Keratinocyte (primary cell): Measurements from ENCODE around the gene ZSWIM7. TPM values are rescaled to one million over a fixed set of nuclear protein-coding genes. Genes with fewer than 3 reads are reported as not detected.
A peak's percentile ranks its signal among the peaks of the same experiment; 100 is the strongest.

Source experiments
- DNase-seq: peaks from one replicate; pipeline ENCODE4 v3.0.0-alpha.2; 2011; ENCODE audit warnings: low read depth, missing footprints, low spot score
- FAIRE-seq: peaks from 2 replicates; lab custom pipeline; 2011; peaks lifted over from hg19 to GRCh38; lab: Jason Lieb, UNC
- H2AFZ ChIP-seq: 2 replicates; pipeline ENCODE4 v1.6.0; 2012; ENCODE audit warnings: low read length, control low read depth, inconsistent platforms; ENCODE audit not compliant: control insufficient read depth
- H3K27ac ChIP-seq: 2 replicates; pipeline ENCODE4 v1.5.1; 2011; ENCODE audit warnings: low read length; ENCODE audit not compliant: control insufficient read depth, insufficient read depth
- H3K27me3 ChIP-seq: 3 replicates; pipeline ENCODE4 v1.6.0; 2011; ENCODE audit warnings: low read length; ENCODE audit not compliant: control insufficient read depth, insufficient read depth; ENCODE audit errors: extremely low read depth
- H3K36me3 ChIP-seq, 2 experiments: 2 replicates in 1 of 2; 3 replicates in 1 of 2; pipeline ENCODE4 v1.5.1; 2011; ENCODE audit warnings: low read length in 2 of 2, mild to moderate bottlenecking in 1 of 2; ENCODE audit not compliant: control insufficient read depth in 2 of 2, insufficient read depth in 2 of 2; ENCODE audit errors: extremely low read depth in 1 of 2
- H3K4me1 ChIP-seq: 3 replicates; pipeline ENCODE4 v1.5.1; 2011; ENCODE audit warnings: low read length; ENCODE audit not compliant: control insufficient read depth, insufficient read depth; ENCODE audit errors: extremely low read depth
- H3K4me2 ChIP-seq: 3 replicates; pipeline ENCODE4 v1.6.0; 2011; ENCODE audit warnings: low read depth, low read length; ENCODE audit not compliant: control insufficient read depth, insufficient read depth; ENCODE audit errors: extremely low read depth
- H3K4me3 ChIP-seq, 3 experiments: fragments of 200-600 bp in 1 of 3; sonication (generic) in 1 of 3; 2 replicates in 2 of 3; 3 replicates in 1 of 3; pipeline ENCODE4 v1.5.1; 2011 to 2016; ENCODE audit warnings: low read length in 3 of 3, mild to moderate bottlenecking in 3 of 3, control low read depth in 2 of 3, inconsistent platforms in 1 of 3, low read depth in 1 of 3, mixed read lengths in 1 of 3, mixed run types in 1 of 3, moderate library complexity in 1 of 3; ENCODE audit not compliant: control insufficient read depth in 2 of 3, insufficient read depth in 2 of 3; ENCODE audit errors: extremely low read depth in 1 of 3
- H3K79me2 ChIP-seq: 2 replicates; pipeline ENCODE4 v1.6.0; 2012; ENCODE audit warnings: low read length; ENCODE audit not compliant: control insufficient read depth, insufficient read depth
- H3K9ac ChIP-seq: 3 replicates; pipeline ENCODE4 v1.6.0; 2011; ENCODE audit warnings: low read length; ENCODE audit not compliant: control insufficient read depth, insufficient read depth; ENCODE audit errors: extremely low read depth
- H3K9me1 ChIP-seq: 3 replicates; pipeline ENCODE4 v1.6.0; 2011; ENCODE audit warnings: low read length; ENCODE audit not compliant: control insufficient read depth, insufficient read depth; ENCODE audit errors: extremely low read depth
- H3K9me3 ChIP-seq: 2 replicates; pipeline ENCODE4 v1.5.1; 2012; ENCODE audit warnings: low read depth, low read length; ENCODE audit not compliant: control insufficient read depth
- H4K20me1 ChIP-seq: 3 replicates; pipeline ENCODE4 v1.6.0; 2011; ENCODE audit warnings: low read length; ENCODE audit not compliant: control insufficient read depth, insufficient read depth; ENCODE audit errors: extremely low read depth
- EZH2 ChIP-seq: IDR thresholded peaks from one replicate; pipeline ENCODE4 v1.6.1; 2012; ENCODE audit warnings: inconsistent platforms, mild to moderate bottlenecking, low read length, moderate library complexity
- dilution Hi-C: fragments of 300-500 bp; cut with MboI; formaldehyde crosslinking; loops from one replicate; pipeline ENCODE4 v1.7.0; 2020; ENCODE audit warnings: low sequenced_read_pairs; ENCODE audit not compliant: extremely low pct_ligation_motif_present
- polyA plus RNA-seq, 5 experiments: library from polyadenylated mRNA; depleted of rRNA in 3 of 5; stranded (reverse) in 3 of 5; stranded (forward) in 1 of 5; unstranded in 1 of 5; fragments of >200 nt; gene quantifications; 1 replicate in 1 of 5; 2 replicates in 3 of 5; 3 replicates in 1 of 5; pipeline versions ENCODE4 v1.2.1 to v1.2.3, GENCODE V29; 2011 to 2012; ENCODE audit warnings: missing spikeins in 2 of 5, low read depth in 1 of 5, low replicate concordance in 1 of 5
- TF ChIP-seq, protein P1 (sequence below), 3 experiments: IDR thresholded peaks in 1 of 3; conservative IDR thresholded peaks in 1 of 3; optimal IDR thresholded peaks in 1 of 3; 2 replicates in 2 of 3; 3 replicates in 1 of 3; pipeline versions ENCODE3 to v1.5.1; 2011; ENCODE audit warnings: low read length in 3 of 3, mild to moderate bottlenecking in 3 of 3, moderate library complexity in 2 of 3, control low read depth in 1 of 3, inconsistent platforms in 1 of 3; ENCODE audit not compliant: insufficient read depth in 2 of 3; ENCODE audit errors: extremely low read depth in 1 of 3

The ZSWIM7 gene
- polyA plus RNA-seq, 1 donor (not counting 4 experiments of a cell fraction or from before 2014, with no cell fraction given): 47.1 TPM

DNA sequence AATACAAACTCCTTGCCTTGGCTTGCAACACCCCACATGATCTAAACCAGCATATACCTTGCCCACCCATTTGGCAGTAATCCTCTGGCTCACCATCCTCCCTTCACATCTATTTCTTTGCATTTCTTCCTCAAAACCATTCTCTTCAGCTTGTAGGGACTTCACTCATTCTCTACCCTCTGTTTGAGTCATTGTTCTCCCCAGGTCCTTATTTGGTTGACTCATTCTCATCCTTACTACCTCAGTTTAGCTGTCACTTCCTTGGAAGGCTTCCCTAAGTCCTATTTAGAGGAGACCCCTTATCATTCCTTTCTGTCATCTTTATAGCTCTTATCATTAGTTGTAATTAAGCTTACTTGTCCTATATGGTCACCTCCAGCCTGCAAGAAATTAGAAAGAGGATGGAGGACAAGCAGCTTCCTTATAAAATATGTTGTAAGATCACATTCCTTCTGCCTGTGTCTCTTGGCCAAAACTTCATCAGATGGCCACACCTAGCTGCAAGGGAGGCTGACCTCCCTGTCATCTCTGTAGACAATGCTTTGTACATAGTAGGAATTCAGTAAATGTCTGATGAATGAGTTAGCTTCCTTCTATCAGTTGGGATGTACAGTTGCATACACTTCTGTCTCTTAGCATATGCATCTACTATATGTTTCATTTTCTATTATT lies 1.9 kb upstream of the ZSWIM7 start:
- DNase-seq (no peak), FAIRE-seq (no peak)
- H4K20me1 ChIP-seq: peaks cover 9% of the 10 kb centered on the region
- no peaks in the 10 kb centered on the region for H3K9me3 ChIP-seq
- peaks cover 29 to 38% of the 10 kb centered on the region in 2 experiments for H3K36me3 ChIP-seq
- H2AFZ ChIP-seq: no peak overlapping the region
- H3K9me1 ChIP-seq: no peaks in the 10 kb centered on the region
- H3K4me1 ChIP-seq: peaks cover 13% of the 10 kb centered on the region
- no peak overlapping the region for H3K27ac ChIP-seq
- dilution Hi-C loops: no loop called here
- no peaks in the 10 kb centered on the region for H3K27me3 ChIP-seq
- peak overlapping the region; percentile 87 to 96 (median 90) for H3K4me3 ChIP-seq
- TF ChIP-seq EZH2: no peak
- TF ChIP-seq, protein P1, sequence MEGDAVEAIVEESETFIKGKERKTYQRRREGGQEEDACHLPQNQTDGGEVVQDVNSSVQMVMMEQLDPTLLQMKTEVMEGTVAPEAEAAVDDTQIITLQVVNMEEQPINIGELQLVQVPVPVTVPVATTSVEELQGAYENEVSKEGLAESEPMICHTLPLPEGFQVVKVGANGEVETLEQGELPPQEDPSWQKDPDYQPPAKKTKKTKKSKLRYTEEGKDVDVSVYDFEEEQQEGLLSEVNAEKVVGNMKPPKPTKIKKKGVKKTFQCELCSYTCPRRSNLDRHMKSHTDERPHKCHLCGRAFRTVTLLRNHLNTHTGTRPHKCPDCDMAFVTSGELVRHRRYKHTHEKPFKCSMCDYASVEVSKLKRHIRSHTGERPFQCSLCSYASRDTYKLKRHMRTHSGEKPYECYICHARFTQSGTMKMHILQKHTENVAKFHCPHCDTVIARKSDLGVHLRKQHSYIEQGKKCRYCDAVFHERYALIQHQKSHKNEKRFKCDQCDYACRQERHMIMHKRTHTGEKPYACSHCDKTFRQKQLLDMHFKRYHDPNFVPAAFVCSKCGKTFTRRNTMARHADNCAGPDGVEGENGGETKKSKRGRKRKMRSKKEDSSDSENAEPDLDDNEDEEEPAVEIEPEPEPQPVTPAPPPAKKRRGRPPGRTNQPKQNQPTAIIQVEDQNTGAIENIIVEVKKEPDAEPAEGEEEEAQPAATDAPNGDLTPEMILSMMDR (optimal IDR thresholded peaks at IDR 0.05 in 1 of 3, IDR thresholded peaks at IDR 0.05 in 1 of 3, conservative IDR thresholded peaks at IDR 0.05 in 1 of 3; ENCODE audit: extremely low read depth in 1 of 3, insufficient read depth in 2 of 3, low read length in 3 of 3): no peak
- H3K79me2 ChIP-seq: peaks cover 45% of the 10 kb centered on the region
- no peak overlapping the region for H3K9ac ChIP-seq
- peak overlapping the region; percentile 93 for H3K4me2 ChIP-seq

DNA sequence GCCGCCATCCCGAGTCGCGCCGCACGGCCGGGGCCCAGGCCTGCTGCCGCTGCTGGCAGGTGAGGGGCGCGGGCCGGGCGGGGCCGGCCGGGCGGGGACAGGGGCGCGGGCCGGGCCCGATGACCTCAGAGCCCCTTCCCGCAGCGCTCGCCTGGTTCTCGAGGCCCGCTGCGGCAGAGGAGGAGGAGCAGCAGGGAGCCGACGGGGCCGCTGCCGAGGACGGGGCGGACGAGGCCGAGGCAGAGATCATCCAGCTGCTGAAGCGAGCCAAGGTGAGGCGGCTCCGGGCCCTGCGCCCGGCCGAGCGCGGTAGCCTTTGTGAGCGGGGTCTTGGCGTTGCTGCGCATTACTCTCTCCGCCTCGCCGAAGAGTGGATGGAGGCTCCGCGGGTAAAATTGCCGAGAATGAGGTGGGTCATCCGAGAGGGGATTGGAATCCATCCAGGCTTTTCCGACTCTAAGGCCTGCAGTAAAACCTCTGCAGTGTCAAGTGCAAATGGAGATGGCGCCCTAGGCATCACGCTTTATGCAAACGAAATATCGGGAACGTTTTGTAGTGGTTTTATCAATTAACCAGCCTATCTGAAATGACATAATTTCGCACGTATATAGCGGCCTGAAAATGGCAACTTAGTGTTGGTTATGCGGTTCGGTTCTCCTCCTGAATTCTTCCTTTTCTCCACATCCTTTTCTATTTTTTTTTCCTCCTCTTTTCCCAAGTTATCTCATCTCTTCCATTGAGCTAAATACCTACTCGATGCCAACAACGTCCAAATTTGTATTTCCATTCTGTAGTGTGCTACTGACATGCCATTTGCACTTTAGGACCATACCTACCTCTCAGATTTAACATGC lies 697 bp upstream of the ZSWIM7 start:
- peaks cover 13% of the 10 kb centered on the region for H3K4me1 ChIP-seq
- dilution Hi-C loops: no loop called here
- H3K79me2 ChIP-seq: peaks cover 46% of the 10 kb centered on the region
- DNase-seq (no peak), FAIRE-seq (no peak)
- H3K9me3 ChIP-seq: no peaks in the 10 kb centered on the region
- H3K27me3 ChIP-seq: no peaks in the 10 kb centered on the region
- TF ChIP-seq EZH2: no peak
- TF ChIP-seq, protein P1 (optimal IDR thresholded peaks at IDR 0.05 in 1 of 3, IDR thresholded peaks at IDR 0.05 in 1 of 3, conservative IDR thresholded peaks at IDR 0.05 in 1 of 3; ENCODE audit: extremely low read depth in 1 of 3, insufficient read depth in 2 of 3, low read length in 3 of 3): no peak
- H3K36me3 ChIP-seq: peaks cover 20 to 36% of the 10 kb centered on the region in 2 experiments
- peak overlapping the region; percentile 93 for H3K4me2 ChIP-seq
- H4K20me1 ChIP-seq: peaks cover 9% of the 10 kb centered on the region
- H3K9ac ChIP-seq: peak overlapping the region; percentile 94
- no peak overlapping the region for H2AFZ ChIP-seq
- no peaks in the 10 kb centered on the region for H3K9me1 ChIP-seq
- H3K27ac ChIP-seq: peak overlapping the region; percentile 93
- H3K4me3 ChIP-seq: peak overlapping the region; percentile 87 to 96 (median 90)
